Bronchial epithelial cell (primary cell): ENCODE measurements around the gene NAPEPLD. TPM values are rescaled to one million over a fixed set of nuclear protein-coding genes. Genes with fewer than 3 reads are reported as not detected.
"Not testable (repeated sequence)": the region's sequence is repeated elsewhere in the genome, so short reads cannot be mapped to it uniquely, and the experiment has no call there.

Source experiments
- DNase-seq: peaks from one replicate; pipeline ENCODE4 v3.0.0-alpha.2; 2010; ENCODE audit warnings: low read depth
- FAIRE-seq: peaks from 2 replicates; lab custom pipeline; 2011; peaks lifted over from hg19 to GRCh38; lab: Jason Lieb, UNC
- H3K27me3 ChIP-seq: 2 replicates; pipeline ENCODE4 v1.5.1; 2011; ENCODE audit warnings: low read length; ENCODE audit not compliant: control insufficient read depth, insufficient read depth
- H3K36me3 ChIP-seq: 2 replicates; pipeline ENCODE4 v1.5.1; 2011; ENCODE audit warnings: low read length; ENCODE audit not compliant: control insufficient read depth, insufficient read depth
- H3K4me3 ChIP-seq: 2 replicates; pipeline ENCODE4 v1.5.1; 2011; ENCODE audit warnings: mild to moderate bottlenecking, low read depth, low read length, control low read depth
- total RNA-seq: library from RNA; depleted of rRNA; stranded (reverse); fragments of >200 nt; gene quantifications from 2 replicates; pipeline ENCODE4 v1.2.1, GENCODE V29; 2014
- TF ChIP-seq, protein P1 (sequence below): IDR thresholded peaks from 2 replicates; pipeline ENCODE4 v1.5.1; 2011; ENCODE audit warnings: mild to moderate bottlenecking, moderate library complexity, low read length, control low read depth, inconsistent platforms; ENCODE audit not compliant: insufficient read depth, severe bottlenecking

The NAPEPLD gene
- total RNA-seq, 1 donor from 2014 or later = 2.6 TPM

DNA sequence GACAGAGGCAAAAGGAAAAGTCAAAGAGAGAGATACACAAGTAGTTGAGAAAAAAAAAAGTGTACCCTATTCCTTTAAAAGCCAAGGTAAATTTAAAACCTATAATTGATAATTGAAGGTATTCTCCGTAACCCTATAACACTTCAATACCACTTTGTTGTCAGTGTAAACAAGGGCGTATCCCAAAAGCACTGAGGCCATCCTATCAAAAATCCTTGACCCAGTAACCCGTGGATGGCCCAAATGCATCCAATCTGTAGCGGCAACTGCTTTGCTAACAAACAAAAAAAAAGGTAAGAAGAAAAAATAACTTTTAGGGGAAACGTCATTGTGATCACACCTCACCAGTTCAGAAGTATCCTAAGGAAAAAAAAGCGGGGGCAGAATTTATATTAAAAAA is 5.1 kb upstream of the NAPEPLD start:
- DNase-seq (no peak), FAIRE-seq (no peak)
- Histone ChIP-seq H3K4me3 (no peak overlapping the region), H3K27me3 (no peaks in the 10 kb centered on the region), H3K36me3 (no peaks in the 10 kb centered on the region)
- TF ChIP-seq, protein P1, sequence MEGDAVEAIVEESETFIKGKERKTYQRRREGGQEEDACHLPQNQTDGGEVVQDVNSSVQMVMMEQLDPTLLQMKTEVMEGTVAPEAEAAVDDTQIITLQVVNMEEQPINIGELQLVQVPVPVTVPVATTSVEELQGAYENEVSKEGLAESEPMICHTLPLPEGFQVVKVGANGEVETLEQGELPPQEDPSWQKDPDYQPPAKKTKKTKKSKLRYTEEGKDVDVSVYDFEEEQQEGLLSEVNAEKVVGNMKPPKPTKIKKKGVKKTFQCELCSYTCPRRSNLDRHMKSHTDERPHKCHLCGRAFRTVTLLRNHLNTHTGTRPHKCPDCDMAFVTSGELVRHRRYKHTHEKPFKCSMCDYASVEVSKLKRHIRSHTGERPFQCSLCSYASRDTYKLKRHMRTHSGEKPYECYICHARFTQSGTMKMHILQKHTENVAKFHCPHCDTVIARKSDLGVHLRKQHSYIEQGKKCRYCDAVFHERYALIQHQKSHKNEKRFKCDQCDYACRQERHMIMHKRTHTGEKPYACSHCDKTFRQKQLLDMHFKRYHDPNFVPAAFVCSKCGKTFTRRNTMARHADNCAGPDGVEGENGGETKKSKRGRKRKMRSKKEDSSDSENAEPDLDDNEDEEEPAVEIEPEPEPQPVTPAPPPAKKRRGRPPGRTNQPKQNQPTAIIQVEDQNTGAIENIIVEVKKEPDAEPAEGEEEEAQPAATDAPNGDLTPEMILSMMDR = no peak

DNA sequence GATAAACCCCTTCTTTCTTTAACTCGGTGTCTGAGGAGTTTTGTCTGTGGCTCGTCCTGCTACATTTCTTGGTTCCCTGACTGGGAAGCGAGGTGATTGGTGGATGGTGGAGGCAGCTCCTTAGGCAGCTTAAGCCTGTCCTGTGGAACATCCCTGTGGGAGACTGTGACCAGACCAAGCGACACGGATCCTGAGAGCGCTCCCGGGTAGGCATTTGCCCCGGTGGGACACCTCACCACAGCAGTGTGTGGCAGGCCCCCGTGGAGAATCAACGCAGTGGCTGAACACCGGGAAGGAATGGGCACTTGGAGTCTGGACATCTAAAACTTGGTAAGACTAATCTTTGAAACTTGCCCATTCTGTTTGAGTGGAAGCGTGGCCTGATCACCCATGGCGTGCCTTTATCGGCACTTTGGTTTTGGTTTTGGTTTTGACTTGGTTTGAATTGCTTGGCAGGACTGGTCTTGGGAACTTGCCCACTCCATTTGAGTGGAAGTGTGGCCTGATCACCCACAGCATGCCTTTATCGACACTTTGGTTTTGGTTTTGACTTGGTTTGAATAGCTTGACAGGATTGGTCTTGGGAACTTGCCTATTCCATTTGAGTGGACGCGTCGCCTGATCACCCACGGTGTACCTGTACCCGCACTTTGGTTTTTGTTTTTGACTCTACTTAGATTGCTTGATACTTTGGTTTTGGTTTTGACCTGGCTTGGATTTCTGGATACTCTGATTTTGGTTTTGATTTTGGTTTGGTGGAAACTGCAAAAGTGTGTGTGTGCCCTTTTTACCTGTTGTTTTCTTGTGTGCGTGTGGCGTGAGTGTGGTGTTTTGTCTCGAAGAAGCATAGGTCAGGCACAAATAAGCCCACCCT is 4.1 kb upstream of the NAPEPLD start:
- not testable (repeated sequence) for DNase-seq, FAIRE-seq, H3K36me3 ChIP-seq, H3K4me3 ChIP-seq, H3K27me3 ChIP-seq

DNA sequence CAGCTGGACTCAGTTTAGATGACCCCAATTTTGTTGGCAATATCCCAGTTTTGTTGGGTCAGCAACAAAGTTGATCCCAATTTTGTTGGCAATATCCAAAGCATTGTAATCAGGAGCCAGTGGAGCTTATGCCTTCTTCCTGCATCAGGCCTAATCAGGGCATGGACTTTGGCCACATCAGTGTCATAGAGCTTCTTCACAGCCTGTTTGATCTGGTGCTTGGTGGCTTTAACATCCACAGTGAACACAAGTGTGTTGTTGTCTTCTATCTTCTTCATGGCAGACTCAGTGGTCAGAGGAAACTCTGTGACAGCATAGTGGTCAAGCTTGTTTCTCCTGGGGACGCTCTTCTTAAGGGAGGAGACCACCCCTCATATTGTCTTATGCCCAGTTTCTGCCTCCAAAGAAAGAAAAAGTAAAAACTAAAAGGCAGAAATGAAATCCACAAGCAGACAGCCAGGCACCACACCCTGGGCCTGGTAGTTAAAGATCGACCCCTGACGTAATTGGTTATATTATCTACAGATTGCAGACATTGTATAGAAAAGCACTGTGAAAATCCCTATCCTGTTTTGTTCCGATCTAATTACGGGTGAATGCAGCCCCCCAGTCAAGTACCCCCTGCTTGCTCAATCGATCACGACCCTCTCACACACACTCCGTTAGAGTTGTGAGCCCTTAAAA is 3.2 kb upstream of the NAPEPLD start:
- not testable (repeated sequence) for H3K36me3 ChIP-seq, H3K27me3 ChIP-seq, H3K4me3 ChIP-seq, FAIRE-seq, DNase-seq

DNA sequence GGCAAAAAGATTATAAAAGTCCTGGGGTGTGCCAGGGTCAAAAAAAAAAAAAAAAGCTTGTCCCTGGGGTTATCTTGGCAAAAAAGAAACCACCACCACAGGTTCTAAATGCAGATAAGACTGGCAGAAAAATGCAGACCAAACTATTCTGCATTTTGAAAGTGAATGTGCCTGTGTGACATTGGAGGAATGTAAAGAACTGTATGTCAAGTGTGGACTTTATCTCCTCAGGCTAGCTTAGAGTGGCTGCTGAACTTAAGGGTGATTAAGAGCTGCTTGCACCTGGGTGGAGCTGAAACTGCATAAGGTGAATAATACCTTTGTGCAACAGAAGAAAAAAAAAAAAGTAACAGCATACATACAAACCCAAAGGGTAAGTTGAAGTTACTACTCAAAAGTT is 1.3 kb upstream of the NAPEPLD start:
- FAIRE-seq (no peak), DNase-seq (peak; percentile 88)
- TF ChIP-seq, protein P1 = no peak
- Histone ChIP-seq H3K4me3 (no peak overlapping the region), H3K36me3 (no peaks in the 10 kb centered on the region), H3K27me3 (no peaks in the 10 kb centered on the region)

GRCh38 chr7:103149808-103150180 is 895 bp upstream of the NAPEPLD start:
- peak overlapping the region; percentile 69 for H3K4me3 ChIP-seq
- no peaks in the 10 kb centered on the region for H3K36me3 ChIP-seq
- DNase-seq (peak; percentile 38), FAIRE-seq (no peak)
- TF ChIP-seq, protein P1 = no peak
- H3K27me3 ChIP-seq = no peaks in the 10 kb centered on the region

GRCh38 chr7:103148131-103148993 is 537 bp downstream of the NAPEPLD start:
- DNase-seq (peak; percentile 56), FAIRE-seq (no peak)
- peak overlapping the region; percentile 69 for H3K4me3 ChIP-seq
- TF ChIP-seq, protein P1 = no peak
- no peaks in the 10 kb centered on the region for H3K27me3 ChIP-seq
- no peaks in the 10 kb centered on the region for H3K36me3 ChIP-seq

DNA sequence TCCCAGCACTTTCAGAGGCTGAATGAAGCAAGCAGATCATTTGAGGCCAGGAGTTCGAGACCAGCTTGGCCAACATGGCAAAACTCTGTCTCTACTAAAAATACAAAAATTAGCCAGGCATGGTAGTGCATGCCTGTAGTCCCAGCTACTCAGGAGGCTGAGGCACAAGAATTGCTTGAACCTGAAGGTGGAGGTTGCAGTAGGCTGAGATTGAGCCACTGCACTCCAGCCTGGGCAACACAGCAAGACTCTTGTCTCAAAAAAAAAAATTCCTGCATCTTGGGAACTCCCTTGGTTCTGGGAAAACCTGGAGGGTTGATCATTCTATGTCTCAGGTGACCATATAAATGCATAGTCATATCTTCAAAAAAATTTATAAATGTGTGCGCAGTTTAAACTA is 4.1 kb downstream of the NAPEPLD start:
- H3K4me3 ChIP-seq, H3K36me3 ChIP-seq, H3K27me3 ChIP-seq: not testable (repeated sequence)

More for the DNA sequence above, 4.1 kb downstream of the NAPEPLD start:
- not testable (repeated sequence) for DNase-seq, FAIRE-seq
